Transverse colon (tissue), 4 donors: Measurements from ENCODE around the gene C1orf21. TPM values are rescaled to one million over a fixed set of nuclear protein-coding genes. Genes with fewer than 3 reads are reported as not detected.

Experiments
- DNase-seq: peaks from one replicate; pipeline ENCODE4 v3.0.0-alpha.2; 2019
- H3K27ac ChIP-seq, 4 donors: fragments of 200-600 bp; sonication (generic); 2 replicates each; pipeline ENCODE4 v1.5.1; 2016 to 2018; ENCODE audit warnings: inconsistent platforms in 4 of 4
- H3K27me3 ChIP-seq: fragments of 200-600 bp; sonication (generic); 2 replicates; pipeline ENCODE4 v1.5.1; 2017; ENCODE audit warnings: inconsistent platforms
- H3K36me3 ChIP-seq, 4 donors: fragments of 200-600 bp; sonication (generic); 2 replicates each; pipeline ENCODE4 v1.5.1; 2017 to 2019; ENCODE audit warnings: inconsistent platforms in 4 of 4
- H3K4me1 ChIP-seq, 4 donors: fragments of 200-600 bp; sonication (generic); 2 replicates each; pipeline ENCODE4 v1.5.1; 2017 to 2020; ENCODE audit warnings: inconsistent platforms in 4 of 4
- H3K4me3 ChIP-seq, 4 donors: fragments of 200-600 bp; sonication (generic); 1 replicate in 1 of 4; 2 replicates in 3 of 4; pipeline versions ENCODE4 v1.5.1 to v1.6.1; 2017 to 2019; ENCODE audit warnings: inconsistent platforms in 4 of 4
- H3K9me3 ChIP-seq, 2 donors: fragments of 200-600 bp; sonication (generic); 2 replicates each; pipeline ENCODE4 v1.5.1; 2017 to 2019; ENCODE audit warnings: inconsistent platforms in 2 of 2
- CTCF ChIP-seq, 5 experiments: fragments of 200-600 bp in 3 of 5; fragments of 450-650 bp in 2 of 5; sonication (generic) in 3 of 5; IDR thresholded peaks; 1 replicate in 2 of 5; 2 replicates in 3 of 5; pipeline ENCODE4 v1.5.1; 2016 to 2017; ENCODE audit warnings: antibody characterized with exemption in 5 of 5, inconsistent platforms in 3 of 5, mild to moderate bottlenecking in 2 of 5, moderate library complexity in 1 of 5
- EP300 ChIP-seq: sonication (generic); formaldehyde crosslinking; IDR thresholded peaks from one replicate; pipeline ENCODE4 v1.6.1; 2017; ENCODE audit warnings: antibody characterized with exemption, low read depth
- POLR2A ChIP-seq: fragments of 450-650 bp; IDR thresholded peaks from one replicate; pipeline ENCODE4 v1.6.1; 2016; ENCODE audit warnings: antibody characterized with exemption, mild to moderate bottlenecking, moderate library complexity
- POLR2AphosphoS5 ChIP-seq, 3 donors: sonication (generic); formaldehyde crosslinking; IDR thresholded peaks; one replicate each; pipeline ENCODE4 v1.6.1; 2016; ENCODE audit warnings: antibody characterized with exemption in 3 of 3
- WGBS, 2 donors: methylation state at CpG; one replicate each; pipeline ENCODE4 v1.1.5; 2018; ENCODE audit warnings: low coverage in 1 of 2; 5-methylcytosine and 5-hydroxymethylcytosine counted together
- in situ Hi-C, 4 donors: fragments of 200-750 bp; cut with MboI; loops; one replicate each; pipeline versions ENCODE4 v1.15.0 to v1.15.1; 2017; ENCODE audit warnings: low sequenced_read_pairs in 3 of 4, low pct_ligation_motif_present in 1 of 4, low pct_unique_long_range_greater_than_20kb in 1 of 4
- intact Hi-C: fragments of 100-400 bp; cut with DNase I; formaldehyde crosslinking; loops from one replicate; pipeline ENCODE4 v1.15.1; 2023; ENCODE audit warnings: low total_unique reads
- total RNA-seq, 4 donors: library from RNA; depleted of rRNA; stranded (reverse); fragments of >200 nt; gene quantifications; one replicate each; pipeline ENCODE4 v1.1.0, GENCODE V29; 2016

The C1orf21 gene
- total RNA-seq, 4 donors from 2014 or later = 38.4 to 70.0 (median 62.4) TPM

- Histone ChIP-seq H3K9me3 (no peaks in the 10 kb centered on the region), H3K36me3 (no peaks in the 10 kb centered on the region), H3K27ac (no peak overlapping the region), H3K27me3 (no peaks in the 10 kb centered on the region), H3K4me3 (no peak overlapping the region), H3K4me1 (peaks cover 0 to 8% (median 0%) of the 10 kb centered on the region in 4 donors)
- intact Hi-C loops (no loop called here), in situ Hi-C loops (no loop called here)
- no peak for DNase-seq
- WGBS, 2 donors = 73% methylated on average over 1 of the region's 1 CpG; no CpG with 5 or more reads in 1 of the 2 donors
- TF ChIP-seq POLR2A (no peak), POLR2AphosphoS5 (IDR thresholded peaks at IDR 0.05) (no peak), CTCF (IDR thresholded peaks at IDR 0.05) (no peak), EP300 (no peak)
These were observed 247.5 kb downstream of the C1orf21 start for GRCh38 chr1:184634296-184634695.

- Histone ChIP-seq H3K36me3 (no peaks in the 10 kb centered on the region), H3K9me3 (no peaks in the 10 kb centered on the region), H3K4me3 (no peak overlapping the region), H3K27ac (peak overlapping the region in 1 of 4 donors; percentile 18), H3K4me1 (peaks cover 0 to 4% (median 0%) of the 10 kb centered on the region in 4 donors), H3K27me3 (no peaks in the 10 kb centered on the region)
- no peak for DNase-seq
- intact Hi-C loops (no loop called here), in situ Hi-C loops (no loop called here)
- WGBS, 2 donors = 67 to 81% methylated on average over 4 to 6 of the region's 6 CpGs
- TF ChIP-seq EP300 = no peak
- peak in 1 of 3 donors; percentile 24 for TF ChIP-seq POLR2AphosphoS5 (IDR thresholded peaks at IDR 0.05)
- TF ChIP-seq POLR2A = no peak
- no peak for TF ChIP-seq CTCF (IDR thresholded peaks at IDR 0.05)
These were observed 248.6 kb downstream of the C1orf21 start for GRCh38 chr1:184635347-184635979.

GRCh38 chr1:184635980-184636431, 249.2 kb downstream of the C1orf21 start:
- Histone ChIP-seq H3K27ac (peak overlapping the region in 1 of 4 donors; percentile 18), H3K9me3 (no peaks in the 10 kb centered on the region), H3K36me3 (no peaks in the 10 kb centered on the region), H3K27me3 (no peaks in the 10 kb centered on the region), H3K4me1 (no peaks in the 10 kb centered on the region), H3K4me3 (no peak overlapping the region)
- no peak for TF ChIP-seq CTCF (IDR thresholded peaks at IDR 0.05)
- TF ChIP-seq EP300 = no peak
- no peak for DNase-seq
- intact Hi-C loops = no loop called here
- in situ Hi-C loops = no loop called here
- WGBS, 2 donors = 74 to 100% methylated on average over 1 to 6 of the region's 6 CpGs

- Histone ChIP-seq H3K27me3 (no peaks in the 10 kb centered on the region), H3K36me3 (no peaks in the 10 kb centered on the region), H3K9me3 (no peaks in the 10 kb centered on the region), H3K4me3 (no peak overlapping the region), H3K27ac (no peak overlapping the region), H3K4me1 (no peaks in the 10 kb centered on the region)
- in situ Hi-C loops = no loop called here
- WGBS, 2 donors = 77 to 89% methylated on average over 2 of the region's 2 CpGs
- TF ChIP-seq POLR2AphosphoS5 (IDR thresholded peaks at IDR 0.05) (no peak), EP300 (no peak), POLR2A (no peak), CTCF (IDR thresholded peaks at IDR 0.05) (no peak)
- DNase-seq = no peak
- intact Hi-C loops = no loop called here
These were observed 250.9 kb downstream of the C1orf21 start for GRCh38 chr1:184637664-184638240.
